GM12878 (cell line): ENCODE measurements around the gene KRTAP22-1.

Experiments
- EP300 ChIP-seq, 2 experiments: fragments of 150-350 bp in 1 of 2; IDR thresholded peaks; 2 replicates each; pipeline ENCODE4 v1.6.1; 2011 to 2012; ENCODE audit warnings: low read depth in 2 of 2, low read length in 2 of 2, borderline replicate concordance in 1 of 2, improper control_type of control experiment in 1 of 2, inconsistent platforms in 1 of 2; ENCODE audit not compliant: control insufficient read depth in 1 of 2
- ESRRA ChIP-seq: IDR thresholded peaks from 2 replicates; pipeline ENCODE4 v1.6.1; 2012; ENCODE audit warnings: mild to moderate bottlenecking, low read length, improper control_type of control experiment
- ZZZ3 ChIP-seq: IDR thresholded peaks from 2 replicates; pipeline ENCODE4 v1.6.1; 2011; ENCODE audit warnings: low read depth; ENCODE audit not compliant: control insufficient read depth, insufficient read length
- TF ChIP-seq, protein P1 (sequence below), 3 experiments: IDR thresholded peaks in 2 of 3; conservative IDR thresholded peaks in 1 of 3; 2 replicates each; pipeline ENCODE4 v1.5.1; 2011; ENCODE audit warnings: low read depth in 3 of 3, low read length in 3 of 3, mild to moderate bottlenecking in 3 of 3, control low read depth in 2 of 3, moderate library complexity in 2 of 3, inconsistent platforms in 1 of 3, mixed read lengths in 1 of 3; ENCODE audit not compliant: control insufficient read depth in 2 of 3, insufficient read depth in 1 of 3; ENCODE audit errors: extremely low read depth in 1 of 3
- TF ChIP-seq, protein P2 (sequence below): IDR thresholded peaks from 2 replicates; pipeline ENCODE4 v1.6.1; 2011; ENCODE audit warnings: low read depth, mild to moderate bottlenecking, low read length, moderate library complexity, borderline replicate concordance; ENCODE audit errors: extremely low read depth

DNA sequence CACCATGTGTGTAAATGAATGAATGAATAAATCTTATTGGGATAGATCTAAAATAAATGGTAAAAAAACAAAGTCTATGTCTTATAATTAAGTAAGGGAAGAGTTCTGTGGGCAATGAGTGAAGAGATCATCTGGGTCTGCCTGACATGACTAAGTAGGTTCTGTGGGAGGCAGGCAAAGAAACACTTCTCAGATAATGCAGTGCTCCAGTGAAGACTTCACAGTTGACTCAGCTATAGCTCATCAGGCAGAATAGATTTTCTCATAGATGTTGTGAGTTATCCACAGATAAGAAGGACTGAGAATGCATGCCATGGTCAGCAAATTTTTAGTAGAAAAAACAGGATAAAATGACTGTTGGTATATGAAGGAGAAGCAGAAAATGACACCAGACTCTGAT is 23.1 kb upstream of the KRTAP22-1 start:
- TF ChIP-seq, protein P1, sequence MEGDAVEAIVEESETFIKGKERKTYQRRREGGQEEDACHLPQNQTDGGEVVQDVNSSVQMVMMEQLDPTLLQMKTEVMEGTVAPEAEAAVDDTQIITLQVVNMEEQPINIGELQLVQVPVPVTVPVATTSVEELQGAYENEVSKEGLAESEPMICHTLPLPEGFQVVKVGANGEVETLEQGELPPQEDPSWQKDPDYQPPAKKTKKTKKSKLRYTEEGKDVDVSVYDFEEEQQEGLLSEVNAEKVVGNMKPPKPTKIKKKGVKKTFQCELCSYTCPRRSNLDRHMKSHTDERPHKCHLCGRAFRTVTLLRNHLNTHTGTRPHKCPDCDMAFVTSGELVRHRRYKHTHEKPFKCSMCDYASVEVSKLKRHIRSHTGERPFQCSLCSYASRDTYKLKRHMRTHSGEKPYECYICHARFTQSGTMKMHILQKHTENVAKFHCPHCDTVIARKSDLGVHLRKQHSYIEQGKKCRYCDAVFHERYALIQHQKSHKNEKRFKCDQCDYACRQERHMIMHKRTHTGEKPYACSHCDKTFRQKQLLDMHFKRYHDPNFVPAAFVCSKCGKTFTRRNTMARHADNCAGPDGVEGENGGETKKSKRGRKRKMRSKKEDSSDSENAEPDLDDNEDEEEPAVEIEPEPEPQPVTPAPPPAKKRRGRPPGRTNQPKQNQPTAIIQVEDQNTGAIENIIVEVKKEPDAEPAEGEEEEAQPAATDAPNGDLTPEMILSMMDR (IDR thresholded peaks at IDR 0.05 in 2 of 3, conservative IDR thresholded peaks at IDR 0.05 in 1 of 3; ENCODE audit: control insufficient read depth in 2 of 3, extremely low read depth in 1 of 3, insufficient read depth in 1 of 3, low read depth in 3 of 3, low read length in 3 of 3) = no peak
- TF ChIP-seq ESRRA = no peak
- TF ChIP-seq ZZZ3 = no peak
- no peak for TF ChIP-seq EP300 (IDR thresholded peaks at IDR 0.05; ENCODE audit: borderline replicate concordance in 1 of 2, control insufficient read depth in 1 of 2, low read depth in 2 of 2, low read length in 2 of 2)
- TF ChIP-seq, protein P2, sequence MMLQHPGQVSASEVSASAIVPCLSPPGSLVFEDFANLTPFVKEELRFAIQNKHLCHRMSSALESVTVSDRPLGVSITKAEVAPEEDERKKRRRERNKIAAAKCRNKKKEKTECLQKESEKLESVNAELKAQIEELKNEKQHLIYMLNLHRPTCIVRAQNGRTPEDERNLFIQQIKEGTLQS = no peak
